HG03060 (cell line): ENCODE results near the gene PMP22.

Experiments
- ATAC-seq: cut with Tn5 transposase; IDR thresholded peaks from one replicate; pipeline ENCODE4 v1.9.1; 2021; ENCODE audit warnings: low read depth, moderate number of reproducible peaks; ENCODE audit not compliant: unreplicated experiment

PMP22 gene

GRCh38 chr17:15278380-15278779 is 13.3 kb upstream of the PMP22 start:
- no peak for ATAC-seq

- ATAC-seq = no peak
Measured at GRCh38 chr17:15274017-15274416, 8.9 kb upstream of the PMP22 start.

GRCh38 chr17:15273141-15273793 is 8.1 kb upstream of the PMP22 start:
- ATAC-seq = no peak

GRCh38 chr17:15271741-15272140 is 6.6 kb upstream of the PMP22 start:
- no peak for ATAC-seq

- ATAC-seq = no peak
Measured at GRCh38 chr17:15270628-15271381, 5.7 kb upstream of the PMP22 start.

- no peak for ATAC-seq
Measured at GRCh38 chr17:15269780-15270089, 4.6 kb upstream of the PMP22 start.

- ATAC-seq = no peak
Measured at GRCh38 chr17:15269087-15269779, 4.1 kb upstream of the PMP22 start.

- no peak for ATAC-seq
Measured at GRCh38 chr17:15268461-15268860, 3.3 kb upstream of the PMP22 start.

- ATAC-seq = no peak
Measured at GRCh38 chr17:15267996-15268395, 2.9 kb upstream of the PMP22 start.

GRCh38 chr17:15266325-15267125 is 1.4 kb upstream of the PMP22 start:
- no peak for ATAC-seq

GRCh38 chr17:15264542-15264941 is 584 bp downstream of the PMP22 start:
- ATAC-seq = no peak

GRCh38 chr17:15263680-15264079 is 1.4 kb downstream of the PMP22 start:
- ATAC-seq = no peak

- ATAC-seq = no peak
Measured at GRCh38 chr17:15263206-15263579, 1.9 kb downstream of the PMP22 start.

GRCh38 chr17:15262291-15263205 is 2.6 kb downstream of the PMP22 start:
- no peak for ATAC-seq

GRCh38 chr17:15261802-15262290 is 3.3 kb downstream of the PMP22 start:
- ATAC-seq = no peak

- ATAC-seq = no peak
Measured at GRCh38 chr17:15261258-15261801, 3.8 kb downstream of the PMP22 start.

GRCh38 chr17:15260376-15261257 is 4.5 kb downstream of the PMP22 start:
- ATAC-seq = no peak

- no peak for ATAC-seq
Measured at GRCh38 chr17:15257796-15258512, 7.2 kb downstream of the PMP22 start.
